Fibroblast of lung (primary cell): ENCODE data around the gene ETHE1.

Experiments
- CTCF ChIP-seq, 2 donors: IDR thresholded peaks in 1 of 2; conservative IDR thresholded peaks in 1 of 2; 1 replicate in 1 of 2; 2 replicates in 1 of 2; pipeline ENCODE4 v1.5.1; 2011 to 2012; ENCODE audit warnings: low read length in 2 of 2, control low read depth in 1 of 2, inconsistent platforms in 1 of 2, low read depth in 1 of 2, mild to moderate bottlenecking in 1 of 2
- EZH2 ChIP-seq: IDR thresholded peaks from 2 replicates; pipeline ENCODE4 v1.5.1; 2012; ENCODE audit warnings: low read length, control low read depth, mild to moderate bottlenecking; ENCODE audit errors: missing control alignments

GRCh38 chr19:43526884-43527859 lies at the start of gene ETHE1:
- TF ChIP-seq CTCF (conservative IDR thresholded peaks at IDR 0.05 in 1 of 2, IDR thresholded peaks at IDR 0.05 in 1 of 2; ENCODE audit: low read depth in 1 of 2, low read length in 2 of 2) (no peak), EZH2 (no peak)
